PFSK-1 (cell line): ENCODE measurements around the gene CHST10.

Experiments used
- FOXP2 ChIP-seq: optimal IDR thresholded peaks from 2 replicates; pipeline ENCODE3; 2011; ENCODE audit warnings: borderline replicate concordance, control low read depth, inconsistent platforms; ENCODE audit not compliant: insufficient read depth; ENCODE audit errors: extremely low read length, extremely low read depth
- POLR2AphosphoS5 ChIP-seq: IDR thresholded peaks from 2 replicates; pipeline ENCODE4 v1.6.1; 2012; ENCODE audit warnings: low read depth, mild to moderate bottlenecking, control low read depth, low read length, moderate library complexity
- SIN3A ChIP-seq: IDR thresholded peaks from 2 replicates; pipeline ENCODE4 v1.6.1; 2012; ENCODE audit warnings: mild to moderate bottlenecking, low read length, moderate library complexity, borderline replicate concordance; ENCODE audit not compliant: insufficient read depth
- TAF1 ChIP-seq: IDR thresholded peaks from 2 replicates; pipeline ENCODE4 v1.6.1; 2012; ENCODE audit warnings: low read length, control low read depth, borderline replicate concordance; ENCODE audit not compliant: insufficient read depth
- TF ChIP-seq, protein P1 (sequence below), 2 experiments: IDR thresholded peaks; 2 replicates each; pipeline versions ENCODE4 v1.6.1 to v1.8.0; 2011 to 2012; ENCODE audit warnings: low read depth in 2 of 2, low read length in 2 of 2, control low read depth in 1 of 2, inconsistent platforms in 1 of 2, mild to moderate bottlenecking in 1 of 2, moderate library complexity in 1 of 2; ENCODE audit not compliant: insufficient read depth in 1 of 2

DNA sequence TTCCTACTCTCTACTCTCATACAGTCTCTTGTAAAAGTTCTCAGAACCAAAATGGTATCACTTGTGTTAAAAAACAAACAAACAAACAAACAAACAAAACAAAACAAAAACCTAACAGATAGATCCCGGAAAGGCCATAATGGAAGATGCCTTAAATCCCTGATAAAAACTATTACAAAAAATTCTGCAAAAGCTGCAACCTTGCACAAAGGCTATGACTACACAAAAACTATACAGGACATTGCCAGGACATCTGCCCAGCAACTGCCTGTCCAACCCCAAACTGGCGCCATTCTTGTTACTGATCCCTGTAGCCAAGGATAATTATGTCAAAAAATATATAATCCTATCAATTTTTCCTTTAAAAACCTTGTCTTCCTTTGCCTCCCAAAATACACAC is 58.9 kb downstream of the CHST10 start:
- TF ChIP-seq, protein P1, sequence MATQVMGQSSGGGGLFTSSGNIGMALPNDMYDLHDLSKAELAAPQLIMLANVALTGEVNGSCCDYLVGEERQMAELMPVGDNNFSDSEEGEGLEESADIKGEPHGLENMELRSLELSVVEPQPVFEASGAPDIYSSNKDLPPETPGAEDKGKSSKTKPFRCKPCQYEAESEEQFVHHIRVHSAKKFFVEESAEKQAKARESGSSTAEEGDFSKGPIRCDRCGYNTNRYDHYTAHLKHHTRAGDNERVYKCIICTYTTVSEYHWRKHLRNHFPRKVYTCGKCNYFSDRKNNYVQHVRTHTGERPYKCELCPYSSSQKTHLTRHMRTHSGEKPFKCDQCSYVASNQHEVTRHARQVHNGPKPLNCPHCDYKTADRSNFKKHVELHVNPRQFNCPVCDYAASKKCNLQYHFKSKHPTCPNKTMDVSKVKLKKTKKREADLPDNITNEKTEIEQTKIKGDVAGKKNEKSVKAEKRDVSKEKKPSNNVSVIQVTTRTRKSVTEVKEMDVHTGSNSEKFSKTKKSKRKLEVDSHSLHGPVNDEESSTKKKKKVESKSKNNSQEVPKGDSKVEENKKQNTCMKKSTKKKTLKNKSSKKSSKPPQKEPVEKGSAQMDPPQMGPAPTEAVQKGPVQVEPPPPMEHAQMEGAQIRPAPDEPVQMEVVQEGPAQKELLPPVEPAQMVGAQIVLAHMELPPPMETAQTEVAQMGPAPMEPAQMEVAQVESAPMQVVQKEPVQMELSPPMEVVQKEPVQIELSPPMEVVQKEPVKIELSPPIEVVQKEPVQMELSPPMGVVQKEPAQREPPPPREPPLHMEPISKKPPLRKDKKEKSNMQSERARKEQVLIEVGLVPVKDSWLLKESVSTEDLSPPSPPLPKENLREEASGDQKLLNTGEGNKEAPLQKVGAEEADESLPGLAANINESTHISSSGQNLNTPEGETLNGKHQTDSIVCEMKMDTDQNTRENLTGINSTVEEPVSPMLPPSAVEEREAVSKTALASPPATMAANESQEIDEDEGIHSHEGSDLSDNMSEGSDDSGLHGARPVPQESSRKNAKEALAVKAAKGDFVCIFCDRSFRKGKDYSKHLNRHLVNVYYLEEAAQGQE (IDR thresholded peaks at IDR 0.05; ENCODE audit: insufficient read depth in 1 of 2, low read depth in 2 of 2, low read length in 2 of 2): no peak
- TF ChIP-seq POLR2AphosphoS5 (no peak), SIN3A (no peak), FOXP2 (no peak), TAF1 (no peak)
